Trophoblast cell (in vitro differentiated cells and primary cell): ENCODE results near the gene KDM2A.

Experiments used
- DNase-seq, 2 donors: peaks; one replicate each; pipeline ENCODE4 v3.0.0-alpha.2; 2016
- H2AFZ ChIP-seq: 2 replicates; pipeline ENCODE4 v1.6.1; 2013; ENCODE audit warnings: low read length, moderate library complexity, mild to moderate bottlenecking; ENCODE audit not compliant: insufficient read depth, poor library complexity
- H2AK5ac ChIP-seq: 2 replicates; pipeline ENCODE4 v1.6.1; 2013; ENCODE audit warnings: mild to moderate bottlenecking, low read length
- H2BK120ac ChIP-seq: 2 replicates; pipeline ENCODE4 v1.6.1; 2013; ENCODE audit warnings: low read length, mild to moderate bottlenecking, moderate library complexity; ENCODE audit not compliant: insufficient read depth, poor library complexity
- H2BK12ac ChIP-seq: 2 replicates; pipeline ENCODE4 v1.6.1; 2013; ENCODE audit warnings: mild to moderate bottlenecking, low read length, moderate library complexity
- H2BK5ac ChIP-seq: 2 replicates; pipeline ENCODE4 v1.6.1; 2013; ENCODE audit warnings: low read length, low read depth, moderate library complexity, mild to moderate bottlenecking; ENCODE audit not compliant: poor library complexity
- H3K14ac ChIP-seq: 2 replicates; pipeline ENCODE4 v1.6.1; 2013; ENCODE audit warnings: mild to moderate bottlenecking, low read length
- H3K18ac ChIP-seq: 2 replicates; pipeline ENCODE4 v1.6.1; 2013; ENCODE audit warnings: mild to moderate bottlenecking, low read length
- H3K23ac ChIP-seq: 2 replicates; pipeline ENCODE4 v1.6.1; 2013; ENCODE audit warnings: low read length
- H3K27ac ChIP-seq: 2 replicates; pipeline ENCODE4 v1.5.1; 2013; ENCODE audit warnings: low read depth, mild to moderate bottlenecking, inconsistent platforms, low read length, moderate library complexity
- H3K27me3 ChIP-seq: 2 replicates; pipeline ENCODE4 v1.6.1; 2013; ENCODE audit warnings: inconsistent platforms, mild to moderate bottlenecking, low read length, moderate library complexity; ENCODE audit not compliant: insufficient read depth
- H3K36me3 ChIP-seq, 2 experiments: 1 replicate in 1 of 2; 2 replicates in 1 of 2; pipeline ENCODE4 v1.6.1; 2013; ENCODE audit warnings: low read length in 2 of 2, mild to moderate bottlenecking in 2 of 2, moderate library complexity in 1 of 2; ENCODE audit not compliant: insufficient read depth in 2 of 2, control insufficient read depth in 1 of 2
- H3K4ac ChIP-seq: 2 replicates; pipeline ENCODE4 v1.6.1; 2013; ENCODE audit warnings: low read depth, mild to moderate bottlenecking, low read length, moderate library complexity
- H3K4me1 ChIP-seq, 2 experiments: 1 replicate in 1 of 2; 2 replicates in 1 of 2; pipeline ENCODE4 v1.6.1; 2013; ENCODE audit warnings: low read length in 2 of 2, mild to moderate bottlenecking in 2 of 2, moderate library complexity in 1 of 2; ENCODE audit not compliant: insufficient read depth in 2 of 2, control insufficient read depth in 1 of 2
- H3K4me2 ChIP-seq: 2 replicates; pipeline ENCODE4 v1.6.1; 2013; ENCODE audit warnings: inconsistent platforms, mild to moderate bottlenecking, low read length, moderate library complexity
- H3K4me3 ChIP-seq: 2 replicates; pipeline ENCODE4 v1.5.1; 2013; ENCODE audit warnings: mild to moderate bottlenecking, low read depth, low read length, inconsistent platforms
- H3K79me1 ChIP-seq: one replicate; pipeline ENCODE4 v1.6.1; 2013; ENCODE audit warnings: low read length
- H3K79me2 ChIP-seq: 2 replicates; pipeline ENCODE4 v1.6.1; 2013; ENCODE audit warnings: low read length, mild to moderate bottlenecking; ENCODE audit not compliant: control insufficient read depth, insufficient read depth, poor library complexity
- H3K9ac ChIP-seq: 2 replicates; pipeline ENCODE4 v1.6.1; 2013; ENCODE audit warnings: mild to moderate bottlenecking, low read length
- H3K9me3 ChIP-seq: 2 replicates; pipeline ENCODE4 v1.6.1; 2013; ENCODE audit warnings: low read depth, mild to moderate bottlenecking, control low read depth, inconsistent platforms, low read length; ENCODE audit not compliant: insufficient read depth
- H4K12ac ChIP-seq: 2 replicates; pipeline ENCODE4 v1.6.1; 2013; ENCODE audit warnings: low read depth, mild to moderate bottlenecking, low read length, moderate library complexity
- H4K8ac ChIP-seq: 2 replicates; pipeline ENCODE4 v1.6.1; 2013; ENCODE audit warnings: low read depth, mild to moderate bottlenecking, low read length, moderate library complexity
- H4K91ac ChIP-seq: one replicate; pipeline ENCODE4 v1.6.1; 2013; ENCODE audit warnings: low read depth, mild to moderate bottlenecking, low read length, moderate library complexity
- WGBS: extraction: QIAGEN DNeasy Blood & Tissue Kit; methylation state at CpG from one replicate; pipeline ENCODE4 v1.1.7; 2013; ENCODE audit warnings: missing lambda C conversion rate; ENCODE audit not compliant: insufficient read length, insufficient coverage; ENCODE audit errors: extremely low coverage; 5-methylcytosine and 5-hydroxymethylcytosine counted together

KDM2A gene

GRCh38 chr11:67250059-67251043 is 131.3 kb downstream of the KDM2A start:
- Histone ChIP-seq H4K12ac (no peak overlapping the region), H3K27me3 (no peaks in the 10 kb centered on the region), H4K8ac (no peak overlapping the region), H3K18ac (no peak overlapping the region), H3K79me1 (peaks cover 2% of the 10 kb centered on the region), H2BK120ac (no peak overlapping the region), H3K4me2 (no peak overlapping the region), H3K9me3 (no peaks in the 10 kb centered on the region), H3K23ac (no peak overlapping the region), H3K27ac (no peak overlapping the region), H3K4me3 (no peak overlapping the region), H3K9ac (no peak overlapping the region), H2AK5ac (no peak overlapping the region), H3K4me1 (peaks cover 18% of the 10 kb centered on the region in 2 experiments), H3K4ac (no peak overlapping the region), H2AFZ (no peak overlapping the region), H3K36me3 (peaks cover 51 to 77% of the 10 kb centered on the region in 2 experiments), H3K14ac (no peak overlapping the region), H2BK5ac (no peak overlapping the region), H3K79me2 (no peaks in the 10 kb centered on the region), H2BK12ac (no peak overlapping the region), H4K91ac (no peak overlapping the region)
- no peak for DNase-seq
- WGBS: no CpG with 5 or more reads among the region's 37 CpGs

- Histone ChIP-seq H3K18ac (no peak overlapping the region), H3K27me3 (no peaks in the 10 kb centered on the region), H3K79me1 (peaks cover 2% of the 10 kb centered on the region), H2BK120ac (no peak overlapping the region), H3K36me3 (peaks cover 60 to 81% of the 10 kb centered on the region in 2 experiments), H3K9ac (no peak overlapping the region), H3K27ac (no peak overlapping the region), H3K4me3 (no peak overlapping the region), H2AFZ (no peak overlapping the region), H2BK5ac (no peak overlapping the region), H3K9me3 (no peaks in the 10 kb centered on the region), H3K4me2 (no peak overlapping the region), H4K12ac (no peak overlapping the region), H4K8ac (no peak overlapping the region), H2AK5ac (no peak overlapping the region), H3K23ac (no peak overlapping the region), H3K4me1 (peaks cover 14 to 18% of the 10 kb centered on the region in 2 experiments), H3K79me2 (no peaks in the 10 kb centered on the region), H3K14ac (no peak overlapping the region), H4K91ac (no peak overlapping the region), H2BK12ac (no peak overlapping the region), H3K4ac (no peak overlapping the region)
- DNase-seq: no peak
- WGBS: no CpG with 5 or more reads among the region's 1 CpG
These were observed 132.8 kb downstream of the KDM2A start for GRCh38 chr11:67251841-67252240.

GRCh38 chr11:67252831-67253239 is 133.8 kb downstream of the KDM2A start:
- Histone ChIP-seq H3K4me3 (no peak overlapping the region), H3K23ac (no peak overlapping the region), H3K79me2 (no peaks in the 10 kb centered on the region), H4K12ac (no peak overlapping the region), H2AK5ac (no peak overlapping the region), H3K9ac (no peak overlapping the region), H3K14ac (no peak overlapping the region), H3K4ac (no peak overlapping the region), H3K4me2 (no peak overlapping the region), H3K79me1 (peaks cover 2% of the 10 kb centered on the region), H2BK12ac (no peak overlapping the region), H2AFZ (no peak overlapping the region), H3K18ac (no peak overlapping the region), H3K9me3 (no peaks in the 10 kb centered on the region), H3K36me3 (peaks cover 58 to 81% of the 10 kb centered on the region in 2 experiments), H4K8ac (no peak overlapping the region), H2BK5ac (no peak overlapping the region), H3K27ac (no peak overlapping the region), H3K4me1 (peaks cover 7 to 12% of the 10 kb centered on the region in 2 experiments), H4K91ac (no peak overlapping the region), H3K27me3 (no peaks in the 10 kb centered on the region), H2BK120ac (no peak overlapping the region)
- WGBS: no CpG with 5 or more reads among the region's 4 CpGs
- peak in 1 of 2 donors; percentile 52 for DNase-seq

GRCh38 chr11:67253872-67254624 is 135.0 kb downstream of the KDM2A start:
- peaks cover 55 to 77% of the 10 kb centered on the region in 2 experiments for H3K36me3 ChIP-seq
- no CpG with 5 or more reads among the region's 14 CpGs for WGBS
- no peak overlapping the region for H4K91ac ChIP-seq
- no peak for DNase-seq
- H2AK5ac ChIP-seq: no peak overlapping the region
- H3K18ac ChIP-seq: no peak overlapping the region
- H2BK12ac ChIP-seq: peak overlapping the region; percentile 16
- no peak overlapping the region for H3K27ac ChIP-seq
- no peaks in the 10 kb centered on the region for H3K27me3 ChIP-seq
- H3K23ac ChIP-seq: no peak overlapping the region
- H2BK5ac ChIP-seq: no peak overlapping the region
- peaks cover 0 to 5% of the 10 kb centered on the region in 2 experiments for H3K4me1 ChIP-seq
- H4K12ac ChIP-seq: no peak overlapping the region
- no peaks in the 10 kb centered on the region for H3K79me2 ChIP-seq
- H3K4me3 ChIP-seq: no peak overlapping the region
- H2AFZ ChIP-seq: no peak overlapping the region
- no peak overlapping the region for H3K14ac ChIP-seq
- no peaks in the 10 kb centered on the region for H3K9me3 ChIP-seq
- H4K8ac ChIP-seq: no peak overlapping the region
- H3K9ac ChIP-seq: no peak overlapping the region
- H3K4ac ChIP-seq: no peak overlapping the region
- no peaks in the 10 kb centered on the region for H3K79me1 ChIP-seq
- no peak overlapping the region for H2BK120ac ChIP-seq
- no peak overlapping the region for H3K4me2 ChIP-seq
